GM10248 (cell line): ENCODE data around the gene PDE6B.

ENCODE experiments used
- CTCF ChIA-PET: fragments of 300-600 bp; sonication (Branson Sonifier 250); formaldehyde crosslinking; extraction: SDS; loops from one replicate; lab custom pipeline; 2021; ENCODE audit warnings: antibody characterized with exemption; lab: Yijun Ruan, JAX
- POLR2A ChIA-PET: fragments of 350-650 bp; sonication (Branson Sonifier 250); formaldehyde crosslinking; extraction: SDS; loops from one replicate; lab custom pipeline; 2020; ENCODE audit warnings: antibody characterized with exemption; lab: Yijun Ruan, JAX
- DNase-seq: peaks from one replicate; pipeline ENCODE4 v3.0.0; 2012; ENCODE audit errors: extremely low spot score
- TF ChIP-seq, protein P1 (sequence below): IDR thresholded peaks from 2 replicates; pipeline ENCODE4 v1.5.1; 2012; ENCODE audit warnings: mild to moderate bottlenecking, low read depth; ENCODE audit errors: extremely low read depth, missing control alignments, control extremely low read depth

Gene PDE6B

DNA sequence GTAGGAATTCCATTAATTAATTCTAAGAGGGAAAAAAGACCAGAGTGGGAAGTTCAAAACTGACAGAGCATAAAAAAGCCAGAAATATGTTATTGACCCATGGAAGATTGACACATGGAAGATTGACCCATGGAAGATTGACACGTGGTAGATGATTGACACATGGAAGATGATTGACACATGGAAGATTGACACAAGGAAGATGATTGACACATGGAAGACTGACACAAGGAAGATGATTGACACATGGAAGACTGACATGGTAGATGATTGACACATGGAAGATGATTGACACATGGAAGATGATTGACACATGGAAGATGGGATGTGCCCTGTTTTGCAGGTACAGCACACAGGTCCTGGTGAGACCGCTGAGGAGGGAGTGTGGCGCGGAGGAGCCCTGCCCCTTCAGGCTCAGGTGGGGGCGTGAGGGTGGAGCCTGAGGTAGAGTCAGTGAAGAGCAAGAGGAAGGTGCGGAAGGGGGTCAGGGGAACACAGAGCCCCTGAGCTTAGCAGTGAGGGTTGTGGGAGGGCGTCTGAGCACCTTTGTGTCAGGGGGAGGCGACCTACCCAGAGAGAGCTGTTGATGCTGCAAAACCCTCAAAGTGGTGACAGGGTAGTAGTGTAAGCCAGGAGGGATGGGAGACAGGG is 15.8 kb upstream of the PDE6B start:
- TF ChIP-seq, protein P1, sequence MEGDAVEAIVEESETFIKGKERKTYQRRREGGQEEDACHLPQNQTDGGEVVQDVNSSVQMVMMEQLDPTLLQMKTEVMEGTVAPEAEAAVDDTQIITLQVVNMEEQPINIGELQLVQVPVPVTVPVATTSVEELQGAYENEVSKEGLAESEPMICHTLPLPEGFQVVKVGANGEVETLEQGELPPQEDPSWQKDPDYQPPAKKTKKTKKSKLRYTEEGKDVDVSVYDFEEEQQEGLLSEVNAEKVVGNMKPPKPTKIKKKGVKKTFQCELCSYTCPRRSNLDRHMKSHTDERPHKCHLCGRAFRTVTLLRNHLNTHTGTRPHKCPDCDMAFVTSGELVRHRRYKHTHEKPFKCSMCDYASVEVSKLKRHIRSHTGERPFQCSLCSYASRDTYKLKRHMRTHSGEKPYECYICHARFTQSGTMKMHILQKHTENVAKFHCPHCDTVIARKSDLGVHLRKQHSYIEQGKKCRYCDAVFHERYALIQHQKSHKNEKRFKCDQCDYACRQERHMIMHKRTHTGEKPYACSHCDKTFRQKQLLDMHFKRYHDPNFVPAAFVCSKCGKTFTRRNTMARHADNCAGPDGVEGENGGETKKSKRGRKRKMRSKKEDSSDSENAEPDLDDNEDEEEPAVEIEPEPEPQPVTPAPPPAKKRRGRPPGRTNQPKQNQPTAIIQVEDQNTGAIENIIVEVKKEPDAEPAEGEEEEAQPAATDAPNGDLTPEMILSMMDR = no peak
- CTCF ChIA-PET = no interaction called here
- no peak for DNase-seq
- POLR2A ChIA-PET = no interaction called here

DNA sequence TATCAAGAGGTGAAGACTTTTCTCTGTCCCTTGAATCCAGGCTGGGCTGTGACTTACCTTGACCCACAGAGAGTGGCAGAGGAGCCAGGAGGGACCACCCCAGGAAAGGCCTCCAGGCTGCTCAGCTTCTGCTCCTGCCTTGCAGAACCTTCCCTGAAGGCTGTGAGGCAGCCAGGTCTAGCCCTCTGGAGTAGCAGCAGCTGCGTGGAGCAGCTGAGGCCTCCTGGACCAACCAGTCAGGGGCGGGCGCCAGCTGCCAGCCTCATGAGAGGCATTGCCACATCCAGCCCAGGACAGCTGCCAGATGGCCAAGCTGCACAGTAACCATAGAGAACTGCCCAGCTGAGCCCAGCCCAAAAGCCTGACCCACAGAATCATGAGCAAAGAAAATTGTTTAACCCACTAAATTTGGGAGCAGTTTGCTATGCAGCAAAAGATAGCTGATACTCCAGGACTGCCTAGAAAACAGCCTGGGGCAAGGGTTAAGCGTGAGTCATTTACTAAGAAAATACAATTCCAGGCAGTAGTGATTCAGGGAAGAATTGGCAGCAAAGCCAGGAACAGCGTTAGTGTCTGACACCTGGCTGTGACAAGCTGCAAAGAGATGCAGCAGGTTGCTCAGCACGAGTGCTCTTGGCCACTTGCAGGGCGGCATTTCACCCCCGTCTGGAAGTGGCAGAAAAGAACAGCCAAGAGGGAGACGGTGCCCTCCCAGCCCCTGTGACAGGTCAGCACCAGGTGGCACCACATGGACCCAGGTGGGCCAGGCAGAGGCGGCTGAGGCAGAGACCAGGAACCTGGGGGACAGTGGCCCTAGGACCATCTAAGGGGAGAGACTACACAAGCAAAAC is 14.7 kb upstream of the PDE6B start:
- DNase-seq = no peak
- TF ChIP-seq, protein P1 = no peak
- POLR2A ChIA-PET = no interaction called here
- CTCF ChIA-PET = interaction anchor here (0.9 kb wide), 1 partner anchor 10 kb away, joined by 3 read pairs; no protein-coding TSS in a partner anchor

GRCh38 chr4:612052-612748 is 13.2 kb upstream of the PDE6B start:
- TF ChIP-seq, protein P1 = no peak
- CTCF ChIA-PET = no interaction called here
- POLR2A ChIA-PET = no interaction called here
- DNase-seq = no peak

DNA sequence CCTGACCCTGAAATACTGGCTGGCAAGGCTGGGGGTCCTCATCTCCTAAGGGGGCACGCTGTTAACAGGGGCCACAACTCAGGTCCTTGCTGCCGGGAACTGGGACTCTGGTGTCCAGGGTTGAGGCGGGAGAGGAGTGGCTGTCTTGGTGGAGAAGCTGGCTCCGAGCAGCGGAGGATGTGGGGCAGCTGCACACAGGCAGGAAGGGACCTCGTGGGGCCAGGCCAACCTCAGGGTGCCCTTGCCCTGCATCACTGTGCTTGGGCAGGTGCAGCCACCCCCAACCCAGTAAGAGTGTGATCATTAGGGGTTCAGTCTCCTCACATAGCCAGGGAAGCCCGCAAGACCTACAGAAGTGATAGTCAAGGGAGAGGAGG is 12.6 kb upstream of the PDE6B start:
- CTCF ChIA-PET = no interaction called here
- TF ChIP-seq, protein P1 = no peak
- POLR2A ChIA-PET = no interaction called here
- no peak for DNase-seq

DNA sequence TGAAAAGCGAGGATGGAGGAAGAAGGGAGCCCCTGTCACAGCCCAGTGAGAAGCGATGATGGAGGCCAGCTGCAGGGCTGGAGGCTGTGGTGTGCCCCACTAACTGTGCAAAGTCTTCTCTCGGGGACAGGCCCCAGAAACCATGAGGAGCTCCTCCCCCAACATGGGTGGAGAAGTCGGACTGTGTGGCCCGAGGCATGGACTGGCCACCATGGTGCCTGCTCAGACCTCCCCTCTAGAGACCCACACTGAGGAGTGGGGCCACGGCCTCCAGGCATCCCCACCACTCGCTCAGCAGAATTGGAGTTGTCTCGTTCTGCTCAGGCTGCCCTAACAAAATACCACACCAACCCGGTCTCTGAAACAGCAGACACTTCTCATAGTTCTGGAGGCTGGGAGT is 12.2 kb upstream of the PDE6B start:
- CTCF ChIA-PET = no interaction called here
- TF ChIP-seq, protein P1 = no peak
- POLR2A ChIA-PET = no interaction called here
- no peak for DNase-seq

DNA sequence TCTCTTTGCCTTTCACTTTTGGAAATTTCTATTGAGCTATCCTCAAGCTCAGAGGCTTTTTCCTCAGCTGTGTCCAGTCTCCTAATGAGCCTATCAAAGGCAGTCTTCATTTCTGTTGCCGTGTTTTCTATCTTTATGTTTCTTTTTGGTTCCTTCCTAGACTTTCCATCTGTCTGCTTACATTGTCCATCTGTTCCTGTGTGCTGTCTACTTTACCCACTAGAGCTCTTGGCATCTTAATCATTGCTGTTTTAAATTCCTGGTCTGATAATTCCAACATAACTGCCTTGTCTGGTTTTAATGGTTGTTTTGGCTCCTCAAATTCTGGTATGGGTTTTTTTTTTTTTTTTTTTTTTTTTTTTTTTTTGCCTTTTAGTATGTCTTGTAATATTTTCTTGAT is 9.3 kb upstream of the PDE6B start:
- CTCF ChIA-PET = interaction anchor here (1.5 kb wide), 1 partner anchor 13 kb away, joined by 3 read pairs; no protein-coding TSS in a partner anchor
- POLR2A ChIA-PET = no interaction called here
- TF ChIP-seq, protein P1 = no peak
- DNase-seq = no peak
